Trophoblast cell (in vitro differentiated cells and primary cell): ENCODE data around the gene PCDHA12.

Source experiments
- DNase-seq, 2 donors: peaks; one replicate each; pipeline ENCODE4 v3.0.0-alpha.2; 2016
- H2AFZ ChIP-seq: 2 replicates; pipeline ENCODE4 v1.6.1; 2013; ENCODE audit warnings: low read length, moderate library complexity, mild to moderate bottlenecking; ENCODE audit not compliant: insufficient read depth, poor library complexity
- H2AK5ac ChIP-seq: 2 replicates; pipeline ENCODE4 v1.6.1; 2013; ENCODE audit warnings: mild to moderate bottlenecking, low read length
- H2BK120ac ChIP-seq: 2 replicates; pipeline ENCODE4 v1.6.1; 2013; ENCODE audit warnings: low read length, mild to moderate bottlenecking, moderate library complexity; ENCODE audit not compliant: insufficient read depth, poor library complexity
- H2BK12ac ChIP-seq: 2 replicates; pipeline ENCODE4 v1.6.1; 2013; ENCODE audit warnings: mild to moderate bottlenecking, low read length, moderate library complexity
- H2BK5ac ChIP-seq: 2 replicates; pipeline ENCODE4 v1.6.1; 2013; ENCODE audit warnings: low read length, low read depth, moderate library complexity, mild to moderate bottlenecking; ENCODE audit not compliant: poor library complexity
- H3K14ac ChIP-seq: 2 replicates; pipeline ENCODE4 v1.6.1; 2013; ENCODE audit warnings: mild to moderate bottlenecking, low read length
- H3K18ac ChIP-seq: 2 replicates; pipeline ENCODE4 v1.6.1; 2013; ENCODE audit warnings: mild to moderate bottlenecking, low read length
- H3K23ac ChIP-seq: 2 replicates; pipeline ENCODE4 v1.6.1; 2013; ENCODE audit warnings: low read length
- H3K27ac ChIP-seq: 2 replicates; pipeline ENCODE4 v1.5.1; 2013; ENCODE audit warnings: low read depth, mild to moderate bottlenecking, inconsistent platforms, low read length, moderate library complexity
- H3K27me3 ChIP-seq: 2 replicates; pipeline ENCODE4 v1.6.1; 2013; ENCODE audit warnings: inconsistent platforms, mild to moderate bottlenecking, low read length, moderate library complexity; ENCODE audit not compliant: insufficient read depth
- H3K36me3 ChIP-seq, 2 experiments: 1 replicate in 1 of 2; 2 replicates in 1 of 2; pipeline ENCODE4 v1.6.1; 2013; ENCODE audit warnings: low read length in 2 of 2, mild to moderate bottlenecking in 2 of 2, moderate library complexity in 1 of 2; ENCODE audit not compliant: insufficient read depth in 2 of 2, control insufficient read depth in 1 of 2
- H3K4ac ChIP-seq: 2 replicates; pipeline ENCODE4 v1.6.1; 2013; ENCODE audit warnings: low read depth, mild to moderate bottlenecking, low read length, moderate library complexity
- H3K4me1 ChIP-seq, 2 experiments: 1 replicate in 1 of 2; 2 replicates in 1 of 2; pipeline ENCODE4 v1.6.1; 2013; ENCODE audit warnings: low read length in 2 of 2, mild to moderate bottlenecking in 2 of 2, moderate library complexity in 1 of 2; ENCODE audit not compliant: insufficient read depth in 2 of 2, control insufficient read depth in 1 of 2
- H3K4me2 ChIP-seq: 2 replicates; pipeline ENCODE4 v1.6.1; 2013; ENCODE audit warnings: inconsistent platforms, mild to moderate bottlenecking, low read length, moderate library complexity
- H3K4me3 ChIP-seq: 2 replicates; pipeline ENCODE4 v1.5.1; 2013; ENCODE audit warnings: mild to moderate bottlenecking, low read depth, low read length, inconsistent platforms
- H3K79me1 ChIP-seq: one replicate; pipeline ENCODE4 v1.6.1; 2013; ENCODE audit warnings: low read length
- H3K79me2 ChIP-seq: 2 replicates; pipeline ENCODE4 v1.6.1; 2013; ENCODE audit warnings: low read length, mild to moderate bottlenecking; ENCODE audit not compliant: control insufficient read depth, insufficient read depth, poor library complexity
- H3K9ac ChIP-seq: 2 replicates; pipeline ENCODE4 v1.6.1; 2013; ENCODE audit warnings: mild to moderate bottlenecking, low read length
- H3K9me3 ChIP-seq: 2 replicates; pipeline ENCODE4 v1.6.1; 2013; ENCODE audit warnings: low read depth, mild to moderate bottlenecking, control low read depth, inconsistent platforms, low read length; ENCODE audit not compliant: insufficient read depth
- H4K12ac ChIP-seq: 2 replicates; pipeline ENCODE4 v1.6.1; 2013; ENCODE audit warnings: low read depth, mild to moderate bottlenecking, low read length, moderate library complexity
- H4K8ac ChIP-seq: 2 replicates; pipeline ENCODE4 v1.6.1; 2013; ENCODE audit warnings: low read depth, mild to moderate bottlenecking, low read length, moderate library complexity
- H4K91ac ChIP-seq: one replicate; pipeline ENCODE4 v1.6.1; 2013; ENCODE audit warnings: low read depth, mild to moderate bottlenecking, low read length, moderate library complexity
- WGBS: extraction: QIAGEN DNeasy Blood & Tissue Kit; methylation state at CpG from one replicate; pipeline ENCODE4 v1.1.7; 2013; ENCODE audit warnings: missing lambda C conversion rate; ENCODE audit not compliant: insufficient read length, insufficient coverage; ENCODE audit errors: extremely low coverage; 5-methylcytosine and 5-hydroxymethylcytosine counted together

The PCDHA12 gene

DNA sequence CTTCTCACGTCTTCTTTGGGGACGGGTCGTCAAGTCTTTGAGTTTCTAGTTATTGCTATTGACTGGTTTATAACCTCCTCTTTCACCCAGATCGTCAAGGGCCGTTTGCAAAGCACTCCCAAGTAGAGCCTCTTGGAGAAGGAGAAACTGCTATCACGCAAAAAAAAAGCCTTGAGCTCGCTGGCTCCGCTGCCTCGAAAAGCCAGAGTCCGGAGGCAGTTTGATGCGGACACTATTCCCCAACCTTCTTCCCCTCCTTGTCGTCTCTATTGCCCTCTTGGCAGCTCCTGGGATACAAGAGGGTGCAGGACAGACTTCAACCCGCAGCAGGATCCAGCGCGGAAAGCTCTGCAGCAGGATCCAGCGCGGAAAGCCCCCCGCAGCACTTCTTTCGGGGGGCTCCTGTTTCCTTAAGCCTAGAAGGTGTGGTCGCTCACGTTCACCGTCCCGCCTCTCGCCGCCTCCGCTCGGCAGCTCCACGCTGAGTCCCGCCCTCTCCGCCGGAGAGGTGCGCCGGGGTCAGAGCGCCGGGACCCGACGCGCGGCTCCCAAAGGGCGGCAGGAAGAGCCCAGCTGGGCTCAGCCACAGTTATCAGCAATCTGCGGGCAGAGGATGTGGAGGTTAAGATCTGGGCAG is 50.8 kb downstream of the PCDHA12 start, which contains the start of gene PCDHAC1:
Gene PCDHAC1 (plus strand): TSS at position 494 of the 637 bp plus-strand sequence. CDS start 594 bp downstream, outside the sequence.
- Histone ChIP-seq H3K79me1 (peaks cover 2% of the 10 kb centered on the region), H2BK12ac (no peak within 1 kb of the TSS), H3K23ac (no peak within 1 kb of the TSS), H3K4me3 (peak within 1 kb of the TSS; percentile 76), H3K9ac (peak within 1 kb of the TSS; percentile 71), H3K4me2 (peak within 1 kb of the TSS; percentile 89), H3K14ac (no peak within 1 kb of the TSS), H4K12ac (no peak within 1 kb of the TSS), H3K4ac (no peak within 1 kb of the TSS), H2AFZ (peak within 1 kb of the TSS; percentile 56), H3K18ac (peak within 1 kb of the TSS; percentile 27), H4K91ac (no peak within 1 kb of the TSS), H3K9me3 (peaks cover 3% of the 10 kb centered on the region), H4K8ac (no peak within 1 kb of the TSS), H3K27me3 (no peaks in the 10 kb centered on the region), H2BK5ac (no peak within 1 kb of the TSS), H3K4me1 (peaks cover 9 to 13% of the 10 kb centered on the region in 2 experiments), H3K36me3 (no peaks in the 10 kb centered on the region), H2BK120ac (peak within 1 kb of the TSS; percentile 16), H2AK5ac (no peak within 1 kb of the TSS), H3K79me2 (no peaks in the 10 kb centered on the region), H3K27ac (no peak within 1 kb of the TSS)
- WGBS = no CpG with 5 or more reads among the region's 41 CpGs
- DNase-seq = no peak

DNA sequence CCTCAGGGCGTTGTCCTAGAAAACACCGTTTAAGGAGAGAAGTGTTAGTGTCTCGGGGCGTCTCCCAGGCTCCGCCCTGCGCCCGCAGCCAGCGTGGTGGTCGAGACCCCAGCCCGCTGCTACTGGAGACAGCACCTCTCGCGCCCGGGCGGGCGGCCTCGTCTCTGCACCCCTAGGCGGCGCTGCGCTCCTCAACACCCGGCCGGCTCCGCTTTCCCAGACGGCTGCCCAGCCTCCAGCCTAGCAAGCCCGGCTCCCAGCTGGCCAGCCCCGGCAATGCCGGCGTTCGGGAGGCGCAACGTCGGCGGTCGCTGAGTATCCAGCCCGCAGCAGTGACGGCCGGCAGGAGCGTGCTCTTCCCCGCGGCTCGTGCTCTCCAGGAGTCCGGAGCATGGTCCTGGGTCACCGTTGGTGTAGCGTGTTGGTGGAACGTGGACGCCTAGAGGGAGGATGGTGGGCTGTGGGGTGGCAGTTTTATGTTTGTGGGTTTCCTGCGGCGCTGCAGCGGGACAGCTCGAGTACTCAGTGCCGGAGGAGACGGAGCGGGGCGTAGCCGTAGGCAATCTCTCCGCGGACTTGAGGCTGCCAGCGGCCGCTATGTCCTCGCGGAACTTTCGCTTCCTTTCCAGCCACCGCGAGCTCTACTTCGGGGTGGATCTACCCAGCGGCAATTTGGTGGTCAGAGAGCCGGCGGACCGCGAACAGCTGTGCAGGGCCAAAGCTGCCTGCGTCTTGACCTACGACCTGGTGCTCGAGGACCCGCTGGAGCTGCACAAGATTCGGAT is 51.5 kb downstream of the PCDHA12 start:
- H3K9me3 ChIP-seq = peaks cover 3% of the 10 kb centered on the region
- peak in 1 of 2 donors; percentile 5 for DNase-seq
- peaks cover 2% of the 10 kb centered on the region for H3K79me1 ChIP-seq
- H4K8ac ChIP-seq = no peak overlapping the region
- no peak overlapping the region for H3K9ac ChIP-seq
- no peaks in the 10 kb centered on the region for H3K79me2 ChIP-seq
- no peak overlapping the region for H3K4ac ChIP-seq
- no peaks in the 10 kb centered on the region for H3K36me3 ChIP-seq
- WGBS = no CpG with 5 or more reads among the region's 74 CpGs
- H3K14ac ChIP-seq = no peak overlapping the region
- H2AFZ ChIP-seq = peak overlapping the region; percentile 56
- H3K4me1 ChIP-seq = peaks cover 9 to 13% of the 10 kb centered on the region in 2 experiments
- H4K12ac ChIP-seq = no peak overlapping the region
- H3K4me3 ChIP-seq = peak overlapping the region; percentile 76
- no peaks in the 10 kb centered on the region for H3K27me3 ChIP-seq
- no peak overlapping the region for H2BK5ac ChIP-seq
- peak overlapping the region; percentile 89 for H3K4me2 ChIP-seq
- H3K27ac ChIP-seq = no peak overlapping the region
- no peak overlapping the region for H3K23ac ChIP-seq
- peak overlapping the region; percentile 27 for H3K18ac ChIP-seq
- no peak overlapping the region for H2BK12ac ChIP-seq
- H2BK120ac ChIP-seq = no peak overlapping the region
- H4K91ac ChIP-seq = no peak overlapping the region
- H2AK5ac ChIP-seq = no peak overlapping the region

DNA sequence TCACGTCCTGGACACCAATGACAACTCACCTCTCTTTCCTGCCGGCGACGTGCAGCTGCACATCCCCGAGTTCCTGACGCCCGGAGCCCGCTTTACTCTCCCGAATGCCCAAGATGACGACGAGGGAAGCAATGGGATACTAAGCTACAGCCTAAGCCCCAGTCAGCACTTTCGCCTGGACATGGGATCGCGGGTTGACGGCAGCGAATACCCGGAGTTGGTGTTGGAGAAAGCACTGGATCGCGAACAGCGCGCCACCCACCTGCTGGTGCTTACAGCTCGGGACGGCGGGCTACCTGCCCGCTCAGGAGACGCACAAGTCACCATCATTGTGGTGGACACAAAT is 52.1 kb downstream of the PCDHA12 start:
- WGBS = no CpG with 5 or more reads among the region's 26 CpGs
- no peak overlapping the region for H4K8ac ChIP-seq
- H3K4me1 ChIP-seq = peaks cover 9 to 13% of the 10 kb centered on the region in 2 experiments
- no peak overlapping the region for H3K4ac ChIP-seq
- H3K79me1 ChIP-seq = peaks cover 2% of the 10 kb centered on the region
- no peak overlapping the region for H4K12ac ChIP-seq
- H3K79me2 ChIP-seq = no peaks in the 10 kb centered on the region
- no peaks in the 10 kb centered on the region for H3K36me3 ChIP-seq
- H2AK5ac ChIP-seq = no peak overlapping the region
- H2BK5ac ChIP-seq = no peak overlapping the region
- DNase-seq = no peak
- no peak overlapping the region for H2AFZ ChIP-seq
- peaks cover 3% of the 10 kb centered on the region for H3K9me3 ChIP-seq
- H3K23ac ChIP-seq = no peak overlapping the region
- no peaks in the 10 kb centered on the region for H3K27me3 ChIP-seq
- H2BK120ac ChIP-seq = no peak overlapping the region
- no peak overlapping the region for H3K27ac ChIP-seq
- peak overlapping the region; percentile 66 for H3K4me3 ChIP-seq
- H3K4me2 ChIP-seq = peak overlapping the region; percentile 89
- no peak overlapping the region for H2BK12ac ChIP-seq
- H3K14ac ChIP-seq = no peak overlapping the region
- no peak overlapping the region for H3K9ac ChIP-seq
- no peak overlapping the region for H4K91ac ChIP-seq
- no peak overlapping the region for H3K18ac ChIP-seq
